ENCODE measurements around the gene CELF4.

GRCh38 chr18:37199741-37200140, 365.9 kb downstream of the CELF4 start:
- TF ChIP-seq CTCF (IDR thresholded peaks at IDR 0.05; ENCODE audit: insufficient read depth, low read length, poor library complexity, severe bottlenecking) (no peak), EZH2phosphoT487 (conservative IDR thresholded peaks at IDR 0.05; ENCODE audit: low read length) (no peak)
